Hindlimb muscle (tissue), 1 donor: ENCODE data around the gene TRMT2A. TPM values are rescaled to one million over a fixed set of nuclear protein-coding genes. Genes with fewer than 3 reads are reported as not detected.
"Not testable (repeated sequence)": the region's sequence is repeated elsewhere in the genome, so short reads cannot be mapped to it uniquely, and the experiment has no call there.

Experiments
- DNase-seq: peaks from one replicate; pipeline ENCODE4 v3.0.0-alpha.2; 2013
- polyA plus RNA-seq: library from polyadenylated mRNA; unstranded; fragments of 120-200 nt; gene quantifications from one replicate; pipeline ENCODE4 v1.2.1, GENCODE V29; 2013; ENCODE audit not compliant: insufficient read length

TRMT2A gene, protein sequence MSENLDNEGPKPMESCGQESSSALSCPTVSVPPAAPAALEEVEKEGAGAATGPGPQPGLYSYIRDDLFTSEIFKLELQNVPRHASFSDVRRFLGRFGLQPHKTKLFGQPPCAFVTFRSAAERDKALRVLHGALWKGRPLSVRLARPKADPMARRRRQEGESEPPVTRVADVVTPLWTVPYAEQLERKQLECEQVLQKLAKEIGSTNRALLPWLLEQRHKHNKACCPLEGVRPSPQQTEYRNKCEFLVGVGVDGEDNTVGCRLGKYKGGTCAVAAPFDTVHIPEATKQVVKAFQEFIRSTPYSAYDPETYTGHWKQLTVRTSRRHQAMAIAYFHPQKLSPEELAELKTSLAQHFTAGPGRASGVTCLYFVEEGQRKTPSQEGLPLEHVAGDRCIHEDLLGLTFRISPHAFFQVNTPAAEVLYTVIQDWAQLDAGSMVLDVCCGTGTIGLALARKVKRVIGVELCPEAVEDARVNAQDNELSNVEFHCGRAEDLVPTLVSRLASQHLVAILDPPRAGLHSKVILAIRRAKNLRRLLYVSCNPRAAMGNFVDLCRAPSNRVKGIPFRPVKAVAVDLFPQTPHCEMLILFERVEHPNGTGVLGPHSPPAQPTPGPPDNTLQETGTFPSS
- polyA plus RNA-seq: 50.7 TPM

DNA sequence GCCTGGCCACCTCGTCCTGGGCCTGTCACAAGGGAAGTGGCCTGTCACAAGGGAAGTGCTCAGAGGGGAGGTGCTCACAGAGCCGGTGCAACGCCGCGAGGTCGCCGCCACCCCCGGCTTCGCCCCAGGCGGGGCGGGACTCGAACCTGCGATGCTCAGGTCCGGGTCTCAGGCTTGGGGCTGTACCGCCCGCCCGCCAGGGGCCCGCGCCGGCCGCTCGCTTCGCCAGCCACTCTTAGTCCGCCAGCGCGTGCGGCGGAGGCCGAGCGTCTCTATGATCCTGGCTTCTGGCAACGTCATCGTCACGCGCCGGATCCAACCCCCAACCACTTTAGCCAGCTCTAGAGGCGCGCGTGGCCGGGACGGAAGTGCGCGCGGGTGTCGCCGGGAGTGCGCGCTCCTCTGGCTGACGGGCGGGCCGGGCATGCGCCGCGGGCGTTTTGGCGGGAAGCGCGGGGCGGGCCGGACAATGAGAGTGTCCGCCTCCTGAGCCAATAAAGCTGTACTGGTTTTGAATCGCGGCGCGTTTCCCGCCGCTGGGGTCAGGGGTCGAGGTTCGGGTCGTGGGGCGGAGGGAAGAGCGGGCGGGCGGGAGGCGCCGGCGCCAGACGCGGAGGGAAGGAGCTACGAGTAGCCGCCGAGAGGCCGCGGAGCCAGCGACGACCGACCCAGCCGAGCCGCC is at the start of gene TRMT2A:
Gene TRMT2A, minus strand, starts transcription at position 276 of the 682 bp plus-strand sequence. CDS start 320 bp downstream, outside the sequence.
- DNase-seq: peak; percentile 99

DNA sequence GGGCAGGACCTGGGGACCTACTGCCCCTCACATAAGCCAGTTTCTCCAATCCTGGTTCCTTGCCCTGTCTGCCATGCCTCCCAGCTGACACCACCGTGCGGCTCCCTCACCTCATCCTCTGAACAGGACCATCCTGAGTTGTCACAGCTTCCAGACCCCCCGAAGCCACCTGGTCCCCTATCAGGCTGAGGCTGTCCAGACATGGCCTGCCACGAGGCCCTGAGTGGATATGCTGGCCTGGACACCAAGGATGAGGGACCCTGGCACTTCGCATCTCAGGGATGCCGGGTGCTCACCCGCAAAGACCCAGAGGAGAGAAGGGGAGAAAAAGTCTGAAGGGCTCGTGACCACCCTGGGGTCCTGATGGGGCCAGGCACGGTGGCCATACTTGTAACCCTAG is 49.7 kb upstream of the TRMT2A start:
- DNase-seq: no peak

DNA sequence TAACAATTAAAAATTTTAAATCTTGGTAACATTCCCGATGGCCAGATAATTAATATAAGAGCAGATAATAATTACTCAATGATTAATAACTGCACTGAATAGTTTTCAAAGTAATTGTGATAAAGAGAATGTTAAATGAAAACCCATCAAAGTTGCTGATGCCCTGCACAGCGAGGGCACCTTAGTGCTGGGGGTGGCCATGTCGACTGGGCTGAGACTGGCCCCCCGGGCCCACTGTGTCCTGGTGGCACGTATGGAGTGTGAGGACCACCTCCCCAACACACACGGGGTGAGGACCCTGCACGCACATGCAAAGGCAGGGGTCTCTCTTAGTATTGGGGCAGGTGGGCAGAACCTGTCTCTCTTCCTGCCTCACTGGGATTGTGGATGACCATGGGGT is 48.9 kb upstream of the TRMT2A start:
- no peak for DNase-seq

DNA sequence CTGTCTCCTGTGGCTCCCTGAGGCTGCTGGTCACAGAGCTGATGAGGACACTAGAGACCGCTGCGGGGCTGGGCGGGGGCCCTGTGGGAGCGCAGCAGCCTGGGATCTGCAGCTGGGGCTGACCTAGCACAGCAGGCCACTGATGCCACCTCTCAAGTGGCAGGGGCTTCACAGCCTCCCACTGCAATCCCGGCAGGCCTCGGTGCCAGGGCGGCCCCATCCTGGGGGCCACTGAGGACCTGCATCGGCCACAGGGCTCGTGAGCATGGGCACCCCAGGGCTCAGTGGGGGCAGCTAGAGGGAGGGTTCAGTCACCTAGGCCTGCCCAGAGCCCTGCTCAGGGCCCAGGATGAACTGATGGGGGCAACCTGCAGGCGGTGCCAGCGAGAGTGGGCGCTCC is 48.4 kb upstream of the TRMT2A start:
- no peak for DNase-seq

DNA sequence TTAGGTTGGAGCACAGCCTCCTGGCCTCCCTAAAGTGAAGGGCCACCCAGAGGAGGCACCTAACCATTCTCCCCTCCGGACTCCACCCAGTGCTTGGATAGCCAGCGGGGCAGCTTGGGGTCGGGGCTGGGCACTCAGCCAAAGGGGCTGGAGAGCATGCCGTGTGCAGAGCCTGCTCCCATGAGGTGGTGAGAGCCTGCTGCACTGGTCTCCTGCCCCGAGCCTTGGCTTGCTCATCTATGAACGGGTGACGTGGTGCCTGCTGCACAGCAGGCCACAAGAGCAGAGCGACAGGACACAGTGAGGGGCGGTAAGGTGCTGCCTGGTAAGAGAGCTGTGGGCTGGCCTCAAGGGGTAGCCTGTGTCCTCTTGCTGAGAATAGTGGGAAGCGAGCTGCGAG is 47.8 kb upstream of the TRMT2A start:
- DNase-seq: no peak

DNA sequence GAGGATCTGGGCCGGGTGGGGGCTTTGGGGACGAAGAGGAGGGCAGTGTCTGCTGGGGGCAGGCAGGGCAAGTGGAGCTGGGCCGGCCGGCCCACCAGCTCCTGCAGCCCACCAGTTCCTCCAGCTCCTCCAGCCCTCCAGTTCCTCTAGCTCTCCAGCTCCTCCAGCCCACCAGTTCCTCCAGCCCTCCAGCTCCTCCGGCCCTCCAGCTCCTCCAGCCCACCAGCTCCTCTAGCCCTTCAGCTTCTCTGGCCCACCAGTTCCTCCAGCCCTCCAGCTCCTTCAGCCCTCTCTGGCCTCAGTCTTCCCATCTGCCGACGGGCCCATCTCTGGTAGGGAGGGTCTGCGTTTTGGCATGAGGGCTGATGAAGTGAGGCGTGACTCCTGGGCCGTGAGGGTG is 43.0 kb upstream of the TRMT2A start:
- DNase-seq: no peak

DNA sequence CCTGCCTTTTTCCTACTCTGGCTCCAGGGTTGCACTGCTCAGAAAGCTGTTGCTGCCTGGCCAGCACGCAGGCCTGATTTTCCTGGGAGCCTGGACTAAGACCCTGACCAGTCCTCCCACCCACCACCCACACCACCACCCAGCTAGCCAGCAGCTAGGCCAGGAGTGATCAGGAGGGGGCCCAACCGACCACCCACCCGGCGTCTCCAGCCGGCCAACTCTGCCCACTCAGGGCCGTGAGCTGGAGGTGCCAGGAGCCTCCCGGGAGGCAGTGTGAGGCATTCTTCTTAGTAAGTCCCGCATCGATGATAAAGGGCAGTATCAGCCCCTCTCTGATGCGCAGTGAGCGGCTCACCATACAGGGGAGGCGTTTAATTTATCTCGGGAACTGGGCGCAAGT is 42.5 kb upstream of the TRMT2A start:
- DNase-seq: not testable (repeated sequence)

DNA sequence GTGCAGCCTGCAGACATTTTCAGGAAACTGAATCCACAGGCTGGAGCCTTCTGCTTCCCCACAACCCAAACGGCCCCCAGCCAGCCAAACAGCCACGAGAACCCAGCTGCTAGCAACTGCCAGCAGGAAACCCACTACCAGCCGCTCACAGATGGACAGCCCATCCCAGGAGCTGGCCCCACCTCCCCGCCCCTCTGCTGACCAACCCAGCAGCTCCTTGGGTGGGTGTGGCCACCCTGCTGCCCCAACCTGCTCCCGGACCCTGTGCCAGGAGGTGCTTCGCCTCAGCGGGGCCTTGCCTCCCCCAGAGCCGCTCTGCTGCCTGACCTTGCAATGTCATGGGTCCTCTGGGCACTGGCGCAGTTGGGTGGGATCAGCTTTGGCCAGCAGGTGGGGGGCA is 42.0 kb upstream of the TRMT2A start:
- DNase-seq: no peak

DNA sequence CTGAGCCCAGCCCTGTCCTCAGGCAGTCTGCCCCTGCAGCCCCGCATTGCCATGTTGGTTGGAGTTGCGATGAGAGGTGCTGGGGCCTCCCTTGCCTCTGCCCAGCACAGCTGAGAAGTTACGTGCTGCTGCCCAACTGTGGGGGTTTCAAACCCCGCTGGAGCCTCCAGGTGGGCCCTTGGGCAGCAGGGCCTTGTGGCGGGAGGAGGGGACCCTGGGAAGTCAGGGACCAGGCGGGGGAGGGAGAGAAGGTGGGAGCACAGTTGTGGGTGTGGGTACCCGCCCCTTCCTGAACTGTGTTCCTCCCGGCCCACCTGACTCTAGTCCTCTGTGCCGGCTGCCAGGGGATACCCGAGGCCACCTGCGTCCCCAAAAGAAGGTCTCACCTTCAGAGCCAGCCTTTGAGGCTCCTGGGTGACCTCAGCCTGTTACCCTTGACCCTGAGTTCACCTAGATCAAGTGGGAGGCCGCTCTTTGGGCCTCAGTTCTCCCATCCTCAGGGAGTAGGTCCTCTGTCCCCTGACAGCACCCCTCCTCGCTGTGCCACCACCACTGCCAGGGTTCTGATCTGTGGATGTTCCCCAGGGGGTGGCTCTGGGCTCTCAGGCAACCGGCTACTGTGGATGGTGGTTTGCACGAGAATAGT is 41.5 kb upstream of the TRMT2A start:
- DNase-seq: no peak

DNA sequence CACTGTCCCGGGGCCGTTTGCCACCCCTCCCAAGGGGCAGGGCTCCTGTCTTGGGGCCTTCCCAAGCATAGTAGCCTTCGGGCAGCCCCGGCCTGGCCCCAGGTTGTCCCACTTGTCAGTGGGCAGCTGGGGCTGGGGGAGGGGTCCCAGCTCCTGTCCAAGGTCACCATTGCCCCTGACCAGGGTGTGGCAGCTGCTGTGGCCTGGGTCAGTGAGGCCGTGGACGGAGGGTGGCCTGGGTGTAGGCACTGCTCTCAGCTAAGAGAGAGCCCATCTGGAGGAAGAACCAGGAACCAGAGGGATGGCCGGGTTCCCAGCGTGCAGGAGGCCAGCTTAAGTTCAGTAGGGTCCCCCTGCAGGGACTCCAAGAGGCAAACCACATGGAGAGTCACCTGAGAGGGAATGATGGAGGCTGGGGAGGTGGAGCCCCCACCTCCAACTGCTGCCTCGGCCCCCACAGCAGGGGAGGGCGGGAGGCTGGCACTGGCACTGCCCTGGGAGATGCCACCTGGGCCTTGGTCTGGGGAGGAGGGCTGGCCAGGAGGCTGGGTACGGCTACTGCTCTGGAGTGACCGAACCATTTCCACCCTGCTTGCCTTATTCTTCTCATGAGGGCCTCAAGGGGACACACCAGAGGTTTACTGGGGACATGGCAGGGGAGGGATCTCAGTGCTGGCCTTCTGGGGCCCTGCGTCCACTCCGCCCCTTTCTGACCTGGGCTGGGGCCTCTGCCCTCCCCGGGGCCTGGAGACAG is 40.6 kb upstream of the TRMT2A start:
- DNase-seq: no peak

DNA sequence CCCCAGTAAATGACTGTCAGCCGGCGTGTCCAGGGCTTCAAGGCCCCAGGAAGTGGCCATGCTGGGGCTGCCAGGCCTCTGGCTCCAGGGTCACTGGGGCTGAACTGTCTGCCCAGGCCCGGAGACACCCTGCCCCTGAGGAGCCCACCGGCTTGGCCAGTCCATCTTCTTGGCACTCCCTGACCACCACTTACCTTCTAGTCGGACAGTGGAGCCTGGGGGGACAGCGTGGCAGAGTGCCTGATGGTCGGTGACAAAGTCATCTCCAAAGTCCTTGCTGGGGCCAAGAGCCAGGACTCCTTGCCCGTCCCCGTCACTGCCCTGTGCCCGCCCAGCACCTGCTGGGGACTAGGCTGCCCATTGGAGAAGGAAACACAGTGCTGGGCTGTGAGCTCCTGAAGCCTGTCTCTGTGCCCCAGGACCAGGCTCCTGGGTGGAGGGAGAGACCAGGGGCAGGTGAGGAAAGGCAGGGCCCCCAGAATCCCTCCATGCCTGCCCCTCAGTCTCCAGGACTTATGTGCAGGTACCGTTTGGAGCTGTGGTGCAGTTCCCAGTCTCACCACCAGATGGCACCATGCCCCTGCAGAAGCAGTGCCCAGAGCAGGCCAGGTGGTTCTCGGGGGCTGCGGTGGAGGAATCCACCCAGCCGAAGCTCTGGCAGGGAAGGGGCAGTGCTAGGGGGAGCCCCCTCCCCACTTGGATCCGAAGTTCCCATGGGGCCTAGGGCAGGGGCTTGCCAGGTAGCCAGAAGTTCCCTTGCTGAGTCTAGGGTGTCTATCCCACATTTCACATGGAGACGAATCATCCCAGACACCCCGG is 39.8 kb upstream of the TRMT2A start:
- DNase-seq: peak; percentile 82

DNA sequence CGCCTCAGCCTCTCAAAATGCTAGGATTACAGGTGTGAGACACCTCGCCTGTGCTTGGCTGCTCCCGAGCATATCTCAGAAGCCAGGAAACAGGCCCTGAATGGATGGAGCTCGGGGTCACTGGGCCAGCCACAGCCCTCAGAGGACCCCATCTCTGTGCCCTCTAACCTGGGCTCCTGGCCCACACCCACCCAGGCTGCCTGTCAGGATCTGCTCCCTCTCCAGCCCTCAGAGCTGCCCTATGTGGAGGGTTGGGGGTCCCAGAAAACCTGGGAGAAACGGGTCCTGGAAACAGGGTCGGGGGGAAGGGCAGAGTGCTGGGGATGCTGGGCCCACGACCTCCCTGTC is 39.0 kb upstream of the TRMT2A start:
- no peak for DNase-seq

DNA sequence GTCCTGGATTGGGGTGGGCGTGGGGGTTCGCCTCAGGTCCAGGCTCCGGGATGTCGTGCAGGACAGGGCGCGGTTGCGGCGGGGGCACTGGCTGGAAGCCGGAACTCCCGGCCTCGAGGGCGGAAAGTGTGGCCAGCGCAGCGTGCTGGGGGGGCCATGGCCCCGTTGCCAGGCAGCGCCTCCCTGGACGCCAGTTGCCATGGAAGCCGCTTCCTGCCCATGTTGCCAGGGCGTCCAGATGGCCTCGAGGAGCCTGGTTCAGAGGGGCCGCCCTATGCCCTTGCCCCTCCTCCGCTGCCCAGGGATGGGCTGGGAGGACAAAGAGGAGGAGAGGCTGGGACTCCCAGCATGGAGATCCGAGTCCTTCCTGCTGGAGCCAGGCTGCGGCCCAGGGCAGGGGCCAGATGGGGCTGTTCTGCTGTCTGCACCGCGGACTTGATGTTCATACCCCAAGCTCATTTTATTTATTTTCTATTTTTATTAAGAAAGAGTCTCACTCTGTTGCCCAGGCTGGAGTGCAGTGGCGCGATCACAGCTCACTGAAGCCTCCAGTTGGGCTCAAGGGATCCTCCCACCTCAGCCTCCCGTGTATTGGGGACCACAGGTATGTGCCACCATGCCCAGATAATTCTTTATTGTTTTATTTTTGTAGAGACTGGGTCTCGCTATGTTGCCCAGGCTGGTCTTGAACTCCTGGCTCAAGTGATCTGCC is 38.5 kb upstream of the TRMT2A start:
- peak; percentile 38 for DNase-seq

DNA sequence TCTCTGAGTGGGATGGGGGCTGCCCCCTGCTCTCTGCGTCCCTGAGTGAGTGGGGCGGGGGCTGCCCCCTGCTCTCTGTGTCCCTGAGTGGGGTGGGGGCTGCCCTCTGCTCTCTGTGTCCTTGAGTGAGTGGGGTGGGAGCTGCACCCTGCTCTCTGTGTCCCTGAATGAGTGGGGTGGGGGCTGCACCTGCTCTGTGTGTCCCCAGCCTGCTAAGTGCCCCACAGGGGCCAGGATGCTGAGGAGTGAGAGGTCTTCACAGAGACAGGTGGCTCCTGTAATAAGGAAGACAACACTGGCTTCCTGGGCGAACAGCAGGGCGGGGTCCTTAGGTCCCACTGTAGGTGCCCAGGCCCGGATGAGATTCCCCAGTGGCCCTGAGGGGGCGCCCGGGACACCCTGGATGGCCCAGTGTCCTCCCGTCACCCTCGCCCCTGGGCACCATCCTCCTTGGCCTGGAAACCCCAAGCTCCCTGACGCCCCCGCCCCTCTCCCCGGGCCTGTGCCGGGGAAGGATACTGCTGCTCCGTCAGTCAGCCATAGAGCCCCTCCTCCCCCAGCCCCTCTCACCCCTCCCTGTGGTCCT is 37.7 kb upstream of the TRMT2A start:
- DNase-seq: no peak

DNA sequence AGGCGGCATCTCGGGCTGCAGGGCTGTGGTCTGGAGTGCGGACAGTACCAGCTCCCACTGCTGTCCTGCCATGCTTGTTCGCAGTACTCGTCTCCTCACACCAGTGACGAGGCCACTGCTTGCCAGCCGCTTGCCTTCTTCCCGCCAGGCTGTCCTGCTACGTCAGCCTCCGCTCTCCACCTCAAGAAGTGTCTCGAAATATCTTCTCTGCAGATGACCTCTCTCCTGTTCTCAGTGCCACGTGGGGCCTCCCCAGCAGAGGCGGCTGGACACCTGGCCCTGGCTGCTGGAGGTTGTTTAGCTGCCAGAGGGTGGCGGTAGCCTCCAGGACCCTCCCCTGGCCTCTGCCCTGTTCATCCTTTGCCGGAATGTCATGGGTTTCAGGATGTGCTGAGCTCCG is 36.9 kb upstream of the TRMT2A start:
- no peak for DNase-seq

DNA sequence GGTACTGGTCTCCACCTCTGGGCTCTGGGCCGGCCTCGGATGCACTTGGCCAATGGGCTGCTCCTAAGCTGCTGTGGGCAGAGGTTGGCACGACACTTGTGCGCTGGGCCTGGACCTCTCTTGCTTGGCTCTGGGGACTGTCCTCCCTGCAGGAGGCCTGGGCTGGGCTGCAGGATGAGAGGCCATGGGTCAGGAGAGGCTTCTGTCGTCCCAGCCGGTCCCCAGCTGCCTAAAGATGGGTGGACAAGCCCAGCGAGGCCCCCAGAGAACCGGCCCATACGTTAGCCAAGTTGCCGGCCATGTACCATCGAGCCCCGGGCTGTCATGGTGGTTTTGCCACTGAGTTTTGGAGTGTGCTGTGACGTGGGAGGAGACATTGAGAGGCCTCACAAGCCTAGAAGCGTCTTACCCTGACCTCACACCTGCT is 35.5 kb upstream of the TRMT2A start:
- no peak for DNase-seq

DNA sequence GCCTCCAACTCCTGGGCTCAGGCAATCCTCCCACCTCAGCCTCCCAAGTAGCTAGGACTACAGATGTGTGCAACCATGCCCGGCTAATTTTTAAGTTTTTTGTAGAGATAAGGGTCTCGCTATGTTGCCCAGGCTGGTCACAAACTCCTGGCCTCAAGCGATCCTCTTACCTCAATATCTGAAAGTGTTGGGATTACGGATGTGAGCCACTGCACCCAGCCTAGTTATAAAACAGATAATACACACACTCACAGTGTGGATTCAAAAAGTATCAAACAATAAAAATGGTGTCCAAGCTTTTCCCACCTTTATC is 34.2 kb upstream of the TRMT2A start:
- no peak for DNase-seq

DNA sequence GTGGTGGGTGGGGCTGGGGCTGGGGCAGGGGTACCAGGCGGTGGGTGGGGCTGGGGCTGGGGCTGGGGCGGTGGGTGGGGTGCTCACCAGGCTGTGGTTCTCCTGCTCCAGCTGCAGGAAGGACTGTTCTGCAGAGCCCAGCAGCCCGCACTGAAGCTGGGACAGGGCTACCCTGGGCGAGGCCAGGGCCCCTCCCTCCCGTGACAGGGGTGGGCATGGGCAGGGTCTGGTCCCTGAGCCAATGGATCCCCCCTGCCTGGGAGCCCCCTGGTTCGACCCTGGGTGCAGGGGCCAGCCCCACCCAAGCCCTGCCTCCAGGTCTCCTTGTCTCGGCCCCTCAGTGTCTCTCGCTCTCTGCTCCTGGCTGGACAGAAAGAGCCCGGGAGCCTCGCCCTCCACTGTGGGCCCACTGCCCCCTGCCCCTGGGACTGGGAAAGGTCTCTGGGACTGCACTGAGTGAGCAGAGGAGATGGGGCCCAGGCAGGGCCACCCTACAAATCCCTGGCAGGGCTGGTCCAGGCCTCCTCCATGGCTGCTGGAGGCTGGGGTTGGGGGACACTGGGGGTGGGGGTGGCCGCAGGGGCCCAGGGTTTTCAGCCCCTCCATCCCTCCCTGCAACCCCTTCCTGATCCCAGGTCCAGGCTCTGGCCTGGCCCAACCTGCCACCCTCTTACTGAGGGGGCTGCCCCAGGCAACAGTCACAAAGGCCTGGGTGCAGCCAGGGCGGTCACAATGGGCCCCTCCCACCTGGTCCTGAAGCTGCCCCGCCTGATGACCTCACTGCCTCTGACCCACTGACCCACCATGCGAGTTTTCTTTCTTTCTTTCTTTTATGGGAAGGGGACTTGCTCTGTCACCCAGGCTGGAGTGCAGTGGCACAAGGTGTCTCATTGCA is 33.6 kb upstream of the TRMT2A start, which contains the start of gene CCDC188:
Gene CCDC188, minus strand, starts transcription at position 675 of the 895 bp plus-strand sequence. Its CDS starts 69 bp downstream, at position 606.
- no peak for DNase-seq
